ENCODE data around the gene COL4A2.
"Not testable (repeated sequence)": the region's sequence is repeated elsewhere in the genome, so short reads cannot be mapped to it uniquely, and the experiment has no call there.

COL4A2 gene

DNA sequence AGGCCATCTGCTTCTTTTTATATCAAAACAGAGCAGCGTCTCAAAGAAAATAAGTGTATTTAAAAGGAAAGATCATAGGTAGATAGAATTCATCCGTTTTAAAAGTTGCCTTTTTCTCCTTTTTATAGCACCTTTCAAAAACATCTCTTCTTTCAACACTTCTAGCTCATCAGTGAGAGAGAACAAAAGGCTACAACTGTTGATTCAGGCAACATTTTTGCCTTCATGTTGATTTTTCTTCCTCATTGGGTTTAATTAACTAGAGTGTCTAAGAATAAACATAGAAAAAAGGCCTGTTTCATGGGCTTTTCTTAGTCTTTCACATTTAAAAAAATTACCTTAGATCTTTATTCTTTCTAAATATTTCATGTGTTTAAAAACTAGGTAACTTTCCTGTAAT lies 13.6 kb downstream of the COL4A2 start:
- no peak for FAIRE-seq
- TF ChIP-seq POLR2A (IDR thresholded peaks at IDR 0.05; ENCODE audit: low read depth, low read length) = no peak
- DNase-seq (ENCODE audit: insufficient read length, low spot score) = no peak

DNA sequence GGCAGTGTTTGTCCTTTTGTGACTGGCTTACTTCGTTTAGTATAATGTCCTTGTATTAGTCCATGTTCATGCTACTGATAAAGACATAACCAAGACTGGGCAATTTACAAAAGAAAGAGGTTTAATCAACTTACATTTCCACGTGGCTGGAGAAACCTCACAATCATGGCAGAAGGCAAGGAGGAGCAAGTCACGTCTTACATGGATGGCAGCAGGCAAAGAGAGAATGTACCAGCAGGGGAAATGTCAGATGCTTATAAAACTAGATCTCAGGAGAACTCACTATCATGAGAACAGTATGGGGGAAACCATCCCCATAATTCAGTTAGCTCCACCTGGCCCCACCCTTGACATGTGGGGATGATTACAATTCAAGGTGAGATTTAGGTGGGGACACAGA lies 14.5 kb downstream of the COL4A2 start:
- not testable (repeated sequence) for FAIRE-seq; DNase-seq (ENCODE audit: insufficient read length, low spot score)

DNA sequence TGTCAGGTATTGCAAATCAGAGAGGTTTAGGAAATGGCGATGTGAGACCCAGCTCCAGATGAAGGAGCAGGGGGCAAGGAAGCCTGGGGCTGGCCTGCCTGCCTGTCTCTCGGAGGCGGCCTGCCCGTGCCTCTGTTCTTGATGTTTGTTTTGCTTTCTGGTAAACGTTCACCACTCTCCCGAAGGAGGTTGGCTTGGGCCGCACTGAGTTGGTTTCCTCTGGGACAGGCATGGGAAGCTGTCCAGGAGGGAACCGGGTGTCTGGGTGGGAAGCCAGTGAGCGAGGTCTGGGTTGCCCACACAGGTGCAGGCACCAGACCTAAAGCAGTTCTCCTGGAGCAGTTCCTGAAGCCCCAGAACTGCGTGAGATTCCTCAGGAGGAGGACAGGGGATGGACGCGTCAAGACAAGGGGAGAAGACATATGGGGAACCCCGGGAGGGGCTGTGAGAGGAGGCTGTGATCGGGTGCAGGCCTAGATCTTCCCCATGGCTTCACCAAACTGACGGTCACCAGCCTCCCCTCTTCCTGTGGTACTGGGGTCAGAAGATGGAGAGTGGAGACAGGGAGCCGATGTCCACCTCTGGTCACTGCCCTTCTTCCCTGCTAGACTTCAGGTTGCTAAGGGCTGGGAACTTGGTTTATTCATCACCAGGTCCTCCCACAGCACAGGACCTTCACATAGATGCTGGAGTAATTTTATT lies 15.2 kb downstream of the COL4A2 start:
- FAIRE-seq = no peak

DNA sequence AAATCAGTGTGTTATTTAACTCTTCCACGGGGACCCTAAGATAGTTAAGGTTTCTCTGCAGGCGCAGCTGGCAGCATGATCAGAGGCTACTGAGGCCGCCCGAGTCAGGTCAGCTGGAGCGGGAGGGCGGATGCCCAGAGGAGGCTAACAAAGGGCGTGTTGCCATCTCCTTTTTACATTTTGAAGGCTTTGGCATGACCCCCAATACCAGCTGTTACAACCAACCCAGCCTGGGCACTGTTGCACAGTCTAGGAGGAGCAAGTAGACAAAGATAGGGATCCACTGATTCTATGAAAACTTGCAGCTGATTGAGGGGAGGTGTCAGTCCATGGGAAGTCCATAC lies 15.7 kb downstream of the COL4A2 start:
- FAIRE-seq = no peak

More for the DNA sequence above, 15.2 kb downstream of the COL4A2 start:
- no peak for TF ChIP-seq POLR2A (IDR thresholded peaks at IDR 0.05; ENCODE audit: low read depth, low read length)
- no peak for DNase-seq (ENCODE audit: insufficient read length, low spot score)

DNA sequence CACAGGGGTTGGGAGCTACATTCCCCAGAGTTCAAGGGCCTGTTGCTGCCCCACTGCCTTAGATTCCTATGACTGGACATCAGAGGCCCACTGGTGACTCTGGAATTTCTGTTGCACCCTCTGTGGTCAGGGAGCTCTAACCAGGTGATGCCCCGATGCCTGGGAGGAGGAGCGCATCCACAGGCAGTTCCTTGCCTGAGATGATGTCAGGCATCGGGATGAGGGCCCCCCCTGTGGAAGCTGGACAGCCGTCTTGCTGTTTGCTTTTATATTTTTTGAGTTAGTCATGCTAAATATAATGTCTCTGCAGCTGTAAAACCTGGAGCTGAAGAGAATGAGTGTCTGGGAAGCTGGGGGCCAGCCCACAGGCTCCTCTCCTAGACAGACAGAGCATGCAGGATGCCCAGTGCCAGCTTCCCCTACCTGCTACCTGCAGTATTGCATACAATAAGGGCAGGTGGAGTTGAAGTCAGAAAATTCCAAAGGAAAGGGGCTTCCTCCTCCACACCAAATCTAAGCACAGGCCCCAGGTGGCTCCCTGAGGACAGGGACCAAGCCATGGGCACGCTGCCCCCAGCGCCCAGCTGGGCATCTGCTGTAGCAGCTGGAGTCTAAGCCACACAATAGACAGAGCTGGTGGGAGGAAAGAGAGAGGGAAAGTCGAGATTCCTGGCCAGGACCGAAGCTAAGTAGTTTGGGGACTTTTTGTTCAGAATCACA lies 16.2 kb downstream of the COL4A2 start:
- TF ChIP-seq POLR2A (IDR thresholded peaks at IDR 0.05; ENCODE audit: low read depth, low read length) = no peak
- FAIRE-seq = peak; percentile 99
- DNase-seq (ENCODE audit: insufficient read length, low spot score) = peak; percentile 98

More for the DNA sequence above, 15.7 kb downstream of the COL4A2 start:
- no peak for TF ChIP-seq POLR2A (IDR thresholded peaks at IDR 0.05; ENCODE audit: low read depth, low read length)
- no peak for DNase-seq (ENCODE audit: insufficient read length, low spot score)

DNA sequence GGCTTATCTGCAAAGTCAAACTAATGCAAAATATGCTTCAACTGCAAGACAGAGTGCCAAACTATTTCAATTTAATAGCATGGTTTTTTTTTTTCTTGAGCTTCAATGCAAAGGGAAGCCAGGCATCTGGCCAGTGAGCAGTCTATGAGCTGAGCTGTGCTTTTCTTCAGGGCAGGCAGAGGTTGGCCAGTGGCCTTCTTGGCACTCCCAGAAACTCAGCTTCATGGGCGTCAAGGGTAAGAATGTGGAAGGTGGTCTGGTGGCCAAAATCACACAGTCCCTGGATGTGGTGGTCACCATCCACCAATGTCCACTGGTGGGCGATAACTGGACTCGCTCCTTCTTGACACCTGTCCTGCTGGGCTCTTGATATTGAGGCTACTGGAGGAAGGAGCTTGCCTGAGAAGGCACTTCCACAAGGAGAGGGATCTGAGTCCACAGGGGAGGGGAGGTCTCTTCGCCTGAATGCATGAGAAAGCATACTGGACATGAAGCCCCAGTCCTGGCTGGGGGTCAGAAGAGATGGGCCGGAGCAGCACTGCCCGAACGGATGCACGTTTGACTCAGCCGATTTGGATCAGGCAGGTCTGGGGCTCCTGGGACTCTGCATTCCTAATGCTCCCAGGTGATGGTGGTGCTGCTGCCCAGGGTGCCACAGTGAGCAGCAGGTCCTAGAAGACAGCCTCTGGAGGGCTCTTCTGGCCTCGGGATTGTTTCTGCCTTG lies 17.1 kb downstream of the COL4A2 start:
- TF ChIP-seq POLR2A (IDR thresholded peaks at IDR 0.05; ENCODE audit: low read depth, low read length) = no peak
- FAIRE-seq (no peak), DNase-seq (ENCODE audit: insufficient read length, low spot score) (no peak)

DNA sequence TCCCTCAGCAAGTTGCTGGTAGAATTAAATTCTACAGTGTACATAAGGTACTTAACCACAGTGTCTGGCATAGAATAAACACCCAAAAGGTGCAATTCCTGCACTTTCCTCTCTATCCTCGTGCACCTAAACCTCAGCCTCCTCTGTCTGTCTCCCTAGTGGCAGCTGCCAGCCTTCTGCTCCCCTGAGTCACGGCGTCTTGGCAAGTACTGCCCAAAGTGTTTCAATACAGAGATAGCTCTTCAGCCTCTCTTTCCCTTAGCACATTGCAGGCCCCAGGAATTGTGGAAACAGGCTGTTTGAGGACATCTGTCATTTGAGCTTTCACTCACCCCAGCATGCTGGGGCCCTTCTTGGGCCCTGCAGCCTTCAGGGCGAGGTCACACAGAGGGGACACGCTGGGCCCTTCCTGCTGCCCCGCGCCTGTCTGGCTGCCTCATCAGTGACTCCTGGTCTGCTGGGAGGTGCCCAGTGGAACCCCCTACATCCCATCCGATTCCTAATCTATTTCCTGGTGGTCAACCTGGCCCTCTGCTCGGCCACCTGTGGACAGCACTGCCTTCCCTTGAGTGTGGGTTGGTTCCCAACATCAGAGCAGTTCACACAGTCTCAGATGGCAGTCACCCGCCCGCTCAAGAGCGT lies 19.3 kb downstream of the COL4A2 start:
- FAIRE-seq (no peak), DNase-seq (ENCODE audit: insufficient read length, low spot score) (no peak)
- TF ChIP-seq POLR2A (IDR thresholded peaks at IDR 0.05; ENCODE audit: low read depth, low read length) = no peak

DNA sequence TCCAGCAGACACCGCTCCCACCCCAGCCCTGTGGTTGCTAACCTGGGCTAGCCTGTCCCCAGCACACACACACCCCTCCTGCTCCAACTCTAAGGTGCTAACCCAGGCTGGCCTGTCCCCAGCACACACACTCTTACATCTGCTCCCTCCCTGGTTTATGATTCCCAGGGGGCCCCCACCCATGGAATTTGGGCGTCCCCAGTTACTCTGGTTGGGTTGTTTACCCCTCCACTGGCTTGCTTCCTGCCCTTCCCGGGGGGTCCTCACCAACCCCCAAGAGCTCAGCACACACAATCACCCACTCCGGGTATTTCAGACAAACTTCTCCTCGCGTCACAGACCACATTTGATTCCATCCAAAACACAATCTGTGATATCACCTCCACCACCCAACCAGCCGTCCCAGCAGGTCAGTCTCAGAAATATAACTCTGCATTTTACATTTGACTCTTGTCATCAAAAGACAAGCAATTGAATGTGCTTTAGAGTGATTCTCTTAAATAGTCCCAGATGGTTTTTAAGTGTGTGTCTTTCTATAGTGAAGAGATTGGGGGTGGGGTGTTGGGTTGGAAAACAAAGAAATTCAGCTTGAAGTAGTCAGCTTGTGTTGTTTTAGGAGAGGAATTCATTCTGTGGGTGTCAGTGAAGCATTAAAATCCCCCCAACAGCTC lies 20.1 kb downstream of the COL4A2 start:
- no peak for FAIRE-seq
- no peak for TF ChIP-seq POLR2A (IDR thresholded peaks at IDR 0.05; ENCODE audit: low read depth, low read length)

DNA sequence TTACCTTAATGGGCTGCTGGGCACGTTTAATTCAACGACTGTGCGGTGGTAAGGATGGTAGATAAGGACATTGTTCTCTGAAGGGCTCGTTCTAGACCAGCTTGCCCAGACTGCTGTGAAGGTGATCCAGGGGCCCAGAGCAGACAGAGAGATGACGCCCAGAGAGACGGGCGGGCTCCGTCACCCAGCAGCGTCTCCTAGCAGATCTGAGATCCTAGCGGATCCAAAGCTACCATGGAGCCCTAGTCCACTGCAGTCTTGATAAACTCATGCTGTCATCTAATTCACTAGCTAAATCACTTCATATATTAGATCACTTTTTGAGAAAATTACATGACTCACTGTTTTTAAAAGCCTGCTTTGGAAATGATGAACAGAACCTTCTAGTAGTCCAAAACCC lies 21.5 kb downstream of the COL4A2 start:
- no peak for TF ChIP-seq POLR2A (IDR thresholded peaks at IDR 0.05; ENCODE audit: low read depth, low read length)
- FAIRE-seq (no peak), DNase-seq (ENCODE audit: insufficient read length, low spot score) (no peak)

More for the DNA sequence above, 20.1 kb downstream of the COL4A2 start:
- DNase-seq (ENCODE audit: insufficient read length, low spot score) = no peak

DNA sequence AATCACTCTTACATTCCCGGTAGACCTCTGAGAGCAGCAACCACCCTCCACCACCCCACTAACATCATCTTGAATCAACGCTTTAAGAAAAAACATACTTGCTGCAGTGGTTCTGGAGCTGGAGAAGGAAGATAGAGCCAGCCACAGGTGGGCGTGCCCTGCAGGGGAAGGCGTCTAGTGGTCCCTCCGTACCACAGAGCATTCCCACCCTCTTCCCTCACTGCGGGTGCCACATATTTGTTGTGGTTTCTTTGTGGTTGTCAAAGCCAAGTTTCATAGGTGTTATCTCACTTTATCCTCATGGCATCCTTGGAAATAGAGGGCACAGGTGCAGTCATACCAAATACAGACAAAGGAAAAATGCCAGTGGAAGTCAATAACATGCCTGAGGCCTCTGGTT lies 22.2 kb downstream of the COL4A2 start:
- DNase-seq (ENCODE audit: insufficient read length, low spot score) (no peak), FAIRE-seq (no peak)
- TF ChIP-seq POLR2A (IDR thresholded peaks at IDR 0.05; ENCODE audit: low read depth, low read length) = no peak

DNA sequence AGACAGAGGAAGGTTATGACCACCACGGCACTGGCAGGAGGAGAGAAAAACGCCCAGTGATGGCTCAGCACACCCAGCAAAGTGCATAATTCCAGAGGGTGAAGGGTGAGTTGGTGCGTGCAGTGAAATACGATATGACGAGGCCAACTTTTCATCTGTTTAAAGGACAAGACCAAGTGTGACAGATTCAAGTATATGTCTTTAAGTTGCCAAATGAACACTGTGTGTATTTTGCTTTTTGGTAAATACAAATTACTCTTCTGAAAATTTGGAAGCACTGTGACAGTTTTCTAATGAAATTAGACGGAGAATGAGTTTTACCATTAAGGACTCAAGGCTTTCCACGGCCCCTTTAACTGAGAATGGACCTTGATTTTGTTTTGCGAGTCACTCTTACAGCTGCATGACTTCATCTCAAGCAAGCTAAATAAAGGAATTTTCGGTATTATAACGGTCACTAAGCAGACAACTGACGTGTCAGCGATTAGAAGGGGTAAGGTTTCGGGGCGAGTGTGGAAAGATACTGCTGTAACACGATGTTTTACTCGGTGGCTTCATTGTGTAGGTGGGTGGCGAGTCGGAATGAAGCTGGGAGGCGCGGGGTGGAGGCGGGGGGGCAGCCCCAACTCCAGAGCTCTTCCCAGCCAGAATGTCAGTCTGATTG lies 22.8 kb downstream of the COL4A2 start:
- peak; percentile 80 for FAIRE-seq
- DNase-seq (ENCODE audit: insufficient read length, low spot score) = no peak
- TF ChIP-seq POLR2A (IDR thresholded peaks at IDR 0.05; ENCODE audit: low read depth, low read length) = no peak

DNA sequence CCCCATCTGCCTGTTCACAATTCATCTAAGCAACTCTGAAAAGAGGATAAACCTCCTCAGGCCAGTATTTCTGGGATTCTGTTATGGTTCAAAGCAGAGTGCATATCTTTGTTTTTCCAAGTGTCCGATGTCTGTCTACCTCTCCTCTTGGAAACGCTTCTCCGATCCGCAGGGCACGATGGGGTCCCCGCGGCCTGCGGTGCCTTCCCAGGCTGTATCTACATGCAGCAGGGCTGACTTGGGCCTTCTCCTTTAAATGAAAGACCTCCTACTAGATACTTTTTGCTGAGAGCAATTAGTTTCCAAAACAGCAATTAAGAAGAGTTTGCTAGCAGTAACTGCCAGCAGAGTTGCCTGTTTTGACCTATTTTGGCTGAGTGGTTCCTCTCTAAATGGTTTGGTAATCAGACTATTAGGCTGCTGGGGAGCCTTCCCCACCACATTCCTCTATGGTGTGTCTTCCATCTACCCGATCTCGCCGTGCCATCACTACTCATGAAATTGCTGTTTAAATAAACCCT lies 23.5 kb downstream of the COL4A2 start:
- FAIRE-seq (no peak), DNase-seq (ENCODE audit: insufficient read length, low spot score) (no peak)
- TF ChIP-seq POLR2A (IDR thresholded peaks at IDR 0.05; ENCODE audit: low read depth, low read length) = no peak

DNA sequence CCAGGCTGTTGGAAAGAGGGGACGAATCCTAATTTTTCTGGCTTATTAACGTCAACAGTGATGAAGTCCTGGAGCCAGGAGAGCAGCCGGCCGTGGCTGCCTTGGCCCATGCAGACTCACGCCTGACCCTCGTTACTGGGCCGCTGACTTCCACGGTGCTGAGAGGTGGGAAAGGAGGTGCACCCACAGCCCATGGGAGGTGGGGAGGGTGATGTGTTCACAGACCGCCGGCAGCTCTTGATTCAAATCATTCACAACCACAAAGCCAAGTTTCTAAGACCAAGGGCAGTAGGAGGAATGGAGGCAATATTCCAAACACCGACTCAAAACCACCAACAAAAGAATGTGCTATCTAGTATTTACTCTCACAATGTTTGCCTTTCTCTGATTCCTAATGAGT lies 24.3 kb downstream of the COL4A2 start:
- DNase-seq (ENCODE audit: insufficient read length, low spot score) (no peak), FAIRE-seq (no peak)
- TF ChIP-seq POLR2A (IDR thresholded peaks at IDR 0.05; ENCODE audit: low read depth, low read length) = no peak
